HG03354 (cell line): Measurements from ENCODE around the gene DR1.
"Not testable (repeated sequence)": the region's sequence is repeated elsewhere in the genome, so short reads cannot be mapped to it uniquely, and the experiment has no call there.

ENCODE experiments used
- ATAC-seq: cut with Tn5 transposase; IDR thresholded peaks from one replicate; pipeline ENCODE4 v1.9.1; 2021; ENCODE audit warnings: mild to moderate bottlenecking; ENCODE audit not compliant: unreplicated experiment, poor library complexity, severe bottlenecking

DR1 gene

DNA sequence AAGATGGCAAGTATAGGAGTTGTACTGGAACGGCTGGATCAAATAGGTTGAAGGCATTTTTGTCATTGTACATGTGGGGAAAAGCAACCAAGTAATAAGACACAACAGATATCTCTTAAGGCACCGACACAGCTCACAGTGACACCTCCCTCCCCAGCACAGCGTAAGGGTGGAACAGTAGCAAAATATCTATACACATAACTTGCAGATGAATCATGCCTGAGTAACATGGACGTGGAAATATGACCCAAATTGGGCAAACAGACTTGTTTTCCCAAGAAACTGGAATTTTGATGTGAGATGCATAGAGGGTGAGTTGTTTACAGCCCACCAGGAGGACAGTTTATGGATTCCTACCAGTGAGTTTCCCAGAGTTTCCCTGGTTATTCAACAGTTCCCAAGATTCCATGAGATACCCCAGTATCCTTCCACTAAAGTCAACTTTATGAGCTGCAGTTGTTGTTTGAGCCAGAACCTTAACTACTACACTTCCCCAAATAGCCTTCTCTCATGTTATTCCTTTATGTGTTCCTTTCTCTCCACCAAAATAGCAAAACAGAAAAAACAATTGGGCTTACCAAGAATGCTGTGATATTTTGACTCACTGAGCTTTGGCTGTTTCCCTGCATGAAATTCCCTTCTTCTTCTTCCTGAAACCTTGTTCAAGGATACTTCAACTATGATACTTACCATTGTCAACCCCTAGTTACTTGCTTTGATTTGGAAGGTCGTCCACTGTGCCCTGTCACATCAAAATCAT, 7.1 kb upstream of the DR1 start:
- no peak for ATAC-seq

DNA sequence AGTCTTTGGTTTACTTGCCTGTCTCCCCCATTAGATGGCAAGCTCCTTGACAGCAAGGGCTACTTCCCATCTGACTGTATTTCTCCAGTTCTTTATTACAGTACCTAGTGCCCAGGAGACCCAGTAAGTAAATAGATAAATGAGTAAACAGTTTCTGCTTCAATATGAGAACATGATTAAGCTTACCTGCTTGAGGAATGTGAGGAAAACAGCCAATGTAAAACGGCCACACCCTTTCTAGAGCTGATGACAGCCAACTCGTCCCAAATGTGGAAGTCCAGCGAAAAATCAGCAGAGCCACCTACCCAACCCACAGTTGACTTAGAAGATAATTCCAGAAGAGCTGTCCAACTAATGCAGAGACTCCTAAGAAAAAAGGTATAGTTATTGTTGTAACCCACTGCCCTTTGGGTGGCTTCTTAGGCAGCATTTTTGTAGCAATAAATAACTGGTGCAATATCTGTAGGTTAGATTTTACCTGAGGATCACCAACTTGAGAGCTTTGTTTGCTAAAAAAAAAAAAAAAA, 6.5 kb upstream of the DR1 start:
- no peak for ATAC-seq

DNA sequence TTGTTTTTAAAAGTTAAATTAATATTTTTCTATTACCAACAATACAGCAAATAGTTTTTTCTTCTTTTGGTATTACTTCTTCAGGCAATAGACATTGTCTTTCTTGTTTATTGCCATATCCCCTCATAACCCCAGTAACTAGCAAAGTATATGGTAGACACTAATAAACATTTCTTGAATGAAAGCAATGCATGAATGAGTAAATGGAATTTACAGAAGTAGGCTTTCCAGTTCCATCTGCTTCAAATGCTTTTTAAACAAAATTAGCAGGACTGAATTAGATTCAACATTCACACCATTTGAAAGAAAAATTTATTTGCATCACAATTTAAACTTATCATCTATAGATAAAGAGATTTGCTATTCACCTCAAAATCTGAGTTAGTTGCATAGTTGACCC, 5.6 kb upstream of the DR1 start:
- no peak for ATAC-seq

DNA sequence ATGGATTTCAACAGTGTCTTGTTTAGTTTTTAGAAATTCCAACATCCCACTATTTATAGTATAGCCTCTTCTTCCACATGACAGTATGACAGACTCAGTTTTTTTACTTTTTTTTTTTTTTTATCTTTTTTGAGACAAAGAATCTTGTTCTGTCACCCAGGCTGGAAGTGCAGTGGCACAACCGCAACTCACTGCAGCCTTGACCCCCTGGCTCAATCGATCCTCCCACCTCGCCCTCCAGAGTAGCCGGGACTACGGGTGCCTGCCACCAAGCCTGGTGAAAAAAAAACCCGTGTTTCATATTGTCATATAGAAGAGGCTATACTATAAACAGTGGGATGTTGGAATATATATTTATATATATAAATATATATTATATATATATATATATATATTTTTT, 1.2 kb upstream of the DR1 start:
- ATAC-seq = no peak

DNA sequence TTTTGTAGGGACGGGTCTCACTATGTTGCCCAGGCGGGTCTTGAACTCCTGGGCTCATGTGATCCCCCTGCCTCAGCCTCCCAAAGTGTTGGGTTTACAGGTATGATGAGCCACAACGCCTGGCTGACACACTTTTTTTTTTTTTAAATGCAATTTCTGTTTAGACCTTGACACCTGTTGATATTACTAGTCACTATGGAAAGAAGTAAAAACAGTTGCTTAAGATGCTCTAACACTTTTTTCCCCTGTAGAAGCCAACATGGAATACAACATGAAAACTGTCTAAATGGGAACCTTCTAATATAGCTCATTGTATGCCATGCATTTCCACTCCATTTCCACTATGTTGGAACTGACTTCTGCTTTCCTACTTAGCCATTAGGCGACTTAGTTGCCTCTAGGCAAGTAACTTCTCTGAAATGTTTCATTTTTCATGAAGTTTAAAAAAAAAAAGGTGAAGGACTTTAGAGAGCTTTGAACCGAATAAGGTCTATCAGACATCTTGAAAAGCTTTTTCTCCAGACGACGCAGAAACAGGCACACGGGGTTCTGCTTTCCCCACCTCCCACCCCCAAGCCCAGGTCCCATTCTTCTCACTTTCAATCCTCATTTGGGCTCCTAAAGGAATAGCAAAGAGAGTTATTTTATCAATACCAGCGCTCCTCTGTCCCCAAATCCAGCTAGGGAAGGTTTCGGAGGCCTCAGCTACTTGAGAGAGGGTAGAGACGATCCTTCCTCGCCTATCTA, 648 bp upstream of the DR1 start:
- peak; percentile 2 for ATAC-seq

DNA sequence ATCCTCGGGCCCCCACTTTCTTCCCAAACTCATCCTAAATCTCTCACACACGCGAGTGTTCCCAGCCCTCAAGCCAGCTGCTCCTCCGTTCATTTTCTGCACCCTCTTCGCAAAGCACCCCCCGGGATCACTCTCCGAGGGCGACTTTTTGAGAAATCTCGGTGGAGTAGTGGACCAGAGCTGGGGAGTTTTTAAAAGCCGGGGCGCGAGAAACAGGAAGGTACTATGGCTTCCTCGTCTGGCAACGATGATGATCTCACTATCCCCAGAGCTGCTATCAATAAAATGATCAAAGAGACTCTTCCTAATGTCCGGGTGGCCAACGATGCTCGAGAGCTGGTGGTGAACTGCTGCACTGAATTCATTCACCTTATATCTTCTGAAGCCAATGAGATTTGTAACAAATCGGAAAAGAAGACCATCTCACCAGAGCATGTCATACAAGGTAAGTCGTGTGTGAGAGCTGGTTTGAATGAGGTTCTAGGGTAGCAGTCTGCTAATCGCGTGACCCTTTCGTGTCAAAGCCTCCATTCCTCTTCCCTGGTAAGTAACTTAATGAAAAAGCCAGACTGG, 800 bp downstream of the DR1 start:
- peak; percentile 32 for ATAC-seq

DNA sequence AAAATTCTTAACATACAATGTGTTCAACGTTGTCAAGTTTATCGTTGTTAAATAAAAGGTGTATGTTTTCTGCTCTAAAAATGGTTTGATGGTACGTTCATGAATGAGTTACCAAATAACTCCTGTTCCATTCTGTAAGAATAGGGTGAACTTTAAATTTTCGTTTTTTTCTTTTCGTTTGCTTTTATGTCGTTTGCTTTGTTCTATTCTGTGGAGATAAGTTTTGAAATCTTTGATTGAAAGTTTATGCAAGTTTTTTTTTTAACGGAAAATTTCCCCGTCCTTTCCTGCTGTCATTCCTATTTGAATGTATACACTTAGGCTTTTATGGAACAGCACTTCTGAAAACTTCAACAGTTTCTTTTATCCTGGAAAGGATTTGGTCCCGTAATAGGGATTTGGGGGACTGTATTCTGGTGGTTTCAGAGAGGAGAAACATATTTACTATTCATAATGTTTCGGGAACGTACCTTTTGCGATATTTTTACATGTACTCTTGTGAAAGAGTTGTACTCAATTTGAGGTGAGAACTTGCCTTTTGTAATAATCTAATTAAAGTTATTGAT, 1.7 kb downstream of the DR1 start:
- ATAC-seq = no peak

DNA sequence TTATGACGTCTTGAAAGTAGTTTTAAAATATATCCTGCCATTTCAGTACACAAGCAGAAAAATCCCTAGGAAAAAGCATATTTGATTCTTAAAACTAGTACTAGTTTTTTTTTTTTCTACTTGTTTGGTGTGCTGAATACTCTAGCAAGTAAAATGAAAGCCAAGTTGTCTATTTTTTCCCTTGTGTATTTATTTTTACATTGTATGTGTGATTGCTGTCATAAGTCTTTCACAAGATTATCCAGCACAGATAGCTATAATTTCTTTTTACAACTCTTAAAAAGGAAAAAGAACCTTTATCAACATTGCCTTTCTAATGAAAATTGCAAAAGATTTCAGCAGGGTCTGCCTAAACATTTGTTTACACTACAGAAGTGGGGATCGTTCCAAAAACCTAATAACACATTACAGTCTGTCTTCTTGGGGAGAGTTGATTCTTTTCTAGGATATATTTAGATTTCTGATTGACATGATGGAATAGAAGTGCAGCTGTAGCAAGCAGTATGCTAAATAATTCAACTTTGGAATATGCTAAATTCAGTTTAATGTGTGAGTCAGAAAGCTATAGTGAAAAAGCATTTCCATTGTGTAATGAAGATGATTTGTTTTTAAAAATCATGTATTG, 2.5 kb downstream of the DR1 start:
- no peak for ATAC-seq

DNA sequence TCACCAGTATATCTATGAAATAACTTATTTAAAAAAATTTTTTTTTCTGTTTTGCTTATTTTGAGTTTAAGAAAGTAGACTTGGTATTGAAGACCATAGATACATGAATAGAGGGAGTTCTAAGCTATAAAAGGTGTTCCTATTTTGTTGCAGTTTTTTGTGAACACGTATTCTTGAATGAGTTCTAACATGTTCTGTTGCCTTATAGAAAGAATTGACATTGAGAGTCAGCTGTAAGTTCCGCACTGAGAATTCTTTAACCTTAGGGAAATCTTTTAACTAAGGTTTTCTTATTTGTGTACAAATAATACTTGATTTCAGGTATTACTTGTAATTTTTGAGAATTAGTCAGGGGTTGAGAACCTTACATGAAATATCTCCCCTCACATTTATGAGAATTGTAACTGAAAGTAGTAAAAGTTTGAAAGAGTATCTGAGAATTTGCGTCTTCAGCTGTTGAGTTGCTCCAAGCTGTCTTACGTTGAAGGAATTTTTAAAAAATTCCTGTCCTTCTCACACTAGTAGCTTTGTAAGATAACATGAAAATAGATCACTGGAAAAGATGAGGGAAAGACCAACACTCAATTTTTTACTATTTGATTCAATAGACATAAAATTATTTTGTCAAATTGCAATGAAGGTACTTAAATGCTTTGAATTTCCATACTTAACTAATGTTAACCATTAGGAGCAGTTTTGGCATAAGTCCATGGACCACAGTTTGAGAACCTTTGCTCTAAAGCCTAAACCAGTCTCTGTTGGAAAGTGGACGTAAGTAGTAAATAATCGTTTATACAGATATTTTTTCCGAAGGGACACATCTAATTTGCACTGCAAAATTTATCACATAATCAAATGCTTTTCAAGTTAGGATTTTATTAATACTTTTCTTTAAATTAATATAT, 3.8 kb downstream of the DR1 start:
- ATAC-seq = no peak

DNA sequence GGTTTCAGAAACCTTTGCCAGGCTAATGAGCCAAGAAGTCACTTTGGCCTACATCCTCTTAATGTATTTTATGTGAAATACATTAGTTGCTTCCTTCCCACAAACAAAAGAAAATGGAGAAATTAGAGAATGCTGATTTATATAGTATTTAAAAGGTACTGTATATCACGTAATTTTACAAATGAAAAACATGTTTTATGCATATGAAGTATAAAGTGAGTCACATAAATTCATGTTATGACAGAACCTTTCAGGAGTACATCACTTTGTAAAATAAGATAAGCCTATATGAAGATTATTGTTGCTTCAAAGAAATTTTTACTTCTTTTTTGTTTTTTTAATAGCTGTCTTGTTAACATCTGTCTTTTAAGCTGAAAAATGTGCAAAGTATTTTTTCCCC, 4.6 kb downstream of the DR1 start:
- no peak for ATAC-seq

DNA sequence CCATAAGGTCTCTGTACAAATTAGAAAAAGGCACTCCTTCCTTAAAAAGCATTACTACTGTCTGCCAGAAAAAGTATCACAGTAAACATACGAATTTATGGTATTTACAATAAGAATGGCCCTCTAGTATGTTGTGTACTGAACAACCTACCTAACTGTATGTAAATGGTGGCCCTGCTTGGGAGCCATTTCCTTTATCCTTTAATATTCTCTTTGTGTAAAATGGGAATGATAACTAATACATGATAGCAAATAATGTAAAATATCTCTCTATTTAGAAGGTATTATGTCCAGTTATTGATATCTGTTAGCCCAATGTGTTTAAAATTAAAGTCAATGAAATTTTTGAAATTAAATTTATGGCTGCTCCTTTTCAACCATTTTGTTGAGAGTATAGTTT, 5.2 kb downstream of the DR1 start:
- ATAC-seq = no peak

DNA sequence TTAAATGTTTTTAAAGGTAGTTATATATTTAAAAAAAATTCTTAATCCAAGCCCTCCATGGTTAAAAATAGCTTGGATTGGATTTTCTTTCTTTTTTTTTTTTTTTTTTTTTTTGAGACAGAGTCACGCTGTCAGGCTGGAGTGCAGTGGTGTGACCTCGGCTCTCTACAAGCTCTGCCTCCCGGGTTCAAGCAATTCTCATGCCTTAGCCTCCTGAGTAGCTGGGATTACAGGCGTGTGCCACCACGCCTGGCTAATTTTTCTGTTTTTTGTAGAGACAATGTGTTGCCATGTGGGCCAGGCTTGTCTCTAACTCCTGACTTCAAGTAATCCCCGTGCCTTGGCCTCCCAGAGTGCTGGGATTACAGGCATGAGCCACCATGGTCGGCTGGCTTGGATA, 5.6 kb downstream of the DR1 start:
- ATAC-seq = not testable (repeated sequence)

DNA sequence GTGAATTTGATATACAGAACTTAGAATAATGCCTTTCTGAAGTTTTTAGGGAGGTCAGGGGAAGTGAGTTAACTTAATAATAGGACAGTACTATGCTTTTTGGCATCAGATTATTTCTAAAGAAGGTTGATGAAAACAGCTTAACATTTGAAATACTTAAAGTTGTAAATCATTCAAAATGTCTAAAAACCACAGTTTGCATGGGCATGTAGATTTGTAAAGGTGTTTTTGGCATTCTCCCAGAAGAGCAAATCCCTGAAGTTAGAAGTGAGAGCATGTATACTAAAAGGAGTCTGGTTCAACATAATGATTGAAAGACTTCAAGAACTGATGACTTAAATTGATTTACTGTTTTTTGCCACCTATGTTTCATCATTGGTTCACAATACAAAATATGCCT, 6.7 kb downstream of the DR1 start:
- ATAC-seq = no peak

DNA sequence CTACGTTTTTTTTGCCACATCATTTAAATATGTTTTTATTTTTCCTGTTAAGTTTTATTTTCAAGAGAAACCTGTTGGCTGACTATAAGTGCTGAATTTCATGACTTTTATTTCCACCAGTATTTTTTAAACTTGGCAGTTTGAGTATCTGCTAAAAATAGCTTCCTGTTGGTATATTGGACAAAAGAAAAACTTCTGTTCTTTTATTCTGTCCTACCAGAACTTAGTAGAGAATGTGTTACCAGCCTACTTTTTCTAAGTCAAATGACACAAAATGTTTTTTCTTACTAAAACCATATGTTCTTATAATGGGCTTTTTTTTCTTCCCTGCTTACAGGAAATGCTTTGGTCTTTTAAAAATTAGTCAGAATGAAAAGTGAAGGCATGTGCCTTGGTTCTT, 7.6 kb downstream of the DR1 start:
- no peak for ATAC-seq

DNA sequence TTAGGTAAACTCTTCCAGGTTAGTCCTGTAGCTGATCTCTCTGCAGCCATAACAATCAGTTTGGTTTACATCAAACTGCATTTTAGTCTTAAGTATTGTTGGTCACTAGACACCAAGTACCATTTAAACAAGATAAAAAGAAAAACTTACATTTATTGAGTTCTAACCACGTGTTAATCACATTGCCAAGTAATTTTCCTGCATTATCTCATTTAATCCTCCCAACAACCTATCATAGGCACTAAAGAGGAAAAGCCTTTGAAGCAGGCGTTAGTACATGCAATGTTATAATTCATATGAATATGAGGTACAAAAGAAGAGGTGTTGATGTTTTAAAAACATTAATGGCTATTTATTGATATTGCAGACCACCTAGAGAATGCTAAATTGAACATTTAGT, 9.0 kb downstream of the DR1 start:
- ATAC-seq = no peak

DNA sequence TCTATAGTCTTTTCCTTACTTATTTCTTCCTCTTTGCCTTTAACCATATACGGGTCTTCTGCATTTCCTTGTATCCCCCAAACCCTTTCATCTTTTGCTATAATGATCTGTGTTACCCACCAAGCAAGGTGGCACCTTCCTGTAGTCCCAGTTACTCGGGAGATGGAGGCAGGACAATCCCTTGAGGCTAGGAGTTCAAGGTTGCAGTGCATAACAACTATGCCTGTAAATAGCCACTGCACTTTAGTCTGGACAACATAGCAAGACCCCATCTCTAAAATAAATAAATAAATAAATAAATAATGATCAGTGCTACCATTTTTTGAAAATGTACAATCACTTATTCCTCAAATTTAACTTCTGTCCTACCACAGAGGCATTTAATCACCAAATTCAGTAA, 11.5 kb downstream of the DR1 start:
- ATAC-seq = no peak

DNA sequence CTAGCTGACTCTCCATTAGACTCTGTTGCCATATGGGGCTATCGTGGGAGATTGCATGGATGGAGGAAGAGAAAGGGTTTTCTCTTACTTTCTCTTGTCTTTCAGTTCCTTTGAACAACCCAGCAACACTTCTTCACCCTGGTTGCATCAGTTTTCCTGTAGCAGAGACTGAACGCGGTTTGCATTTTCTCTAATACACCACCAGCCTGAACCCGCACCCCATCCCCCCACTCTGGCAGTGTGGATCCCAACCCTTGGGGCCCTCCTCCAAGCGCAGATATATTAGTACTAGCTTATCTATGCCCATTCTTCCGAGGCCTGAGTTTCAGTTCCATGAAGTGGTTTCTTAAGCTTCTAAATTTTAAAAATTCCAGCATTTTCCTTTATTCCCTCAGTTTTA, 12.6 kb downstream of the DR1 start:
- ATAC-seq = no peak

DNA sequence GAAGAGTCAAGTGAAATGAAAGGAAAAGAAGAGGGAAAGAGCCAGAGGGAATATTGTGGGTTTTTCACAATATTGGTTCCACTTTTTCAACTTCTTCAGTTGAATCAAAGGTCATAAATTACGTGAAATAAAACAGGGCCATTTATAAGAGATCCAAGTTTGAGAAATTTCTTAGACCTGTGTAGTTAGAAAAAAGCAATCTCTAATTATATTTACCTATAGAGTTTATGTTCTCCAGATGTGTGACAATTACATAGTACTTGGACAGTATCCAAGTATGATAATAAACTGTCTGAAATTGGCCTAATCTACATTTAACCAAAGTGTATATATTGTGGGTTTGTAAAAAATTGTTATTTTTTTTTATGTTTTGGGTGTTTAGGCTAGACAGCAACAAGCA, 14.4 kb downstream of the DR1 start:
- ATAC-seq = no peak

DNA sequence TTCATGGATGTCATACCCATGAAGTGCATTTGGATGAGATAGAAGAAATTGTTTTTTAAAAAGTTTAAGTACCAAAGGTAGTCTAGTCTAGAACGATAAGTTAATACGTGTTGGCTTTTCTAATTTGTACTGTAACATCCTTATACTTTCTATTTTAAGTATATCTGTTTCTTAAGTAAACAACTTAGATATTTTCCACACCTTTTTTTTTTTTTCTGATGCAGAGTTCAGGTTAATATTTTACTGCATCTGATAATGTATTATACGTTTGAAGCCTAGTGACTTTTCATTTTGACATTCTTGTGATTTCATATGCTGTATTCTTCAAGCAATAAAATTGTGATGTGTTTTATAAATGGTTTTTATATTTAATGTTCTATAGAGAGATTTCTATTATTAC, 16.5 kb downstream of the DR1 start:
- ATAC-seq = no peak
